ENCODE data around the gene NEU2.

- TF ChIP-seq POLR2AphosphoS5 (IDR thresholded peaks at IDR 0.05; ENCODE audit: low read depth, low read length), result no peak
- no peak for TF ChIP-seq POLR2A (IDR thresholded peaks at IDR 0.05; ENCODE audit: borderline replicate concordance, extremely low read depth, insufficient read depth, insufficient read length)
- no peak for TF ChIP-seq CTCF (IDR thresholded peaks at IDR 0.05 in 2 of 3, conservative IDR thresholded peaks at IDR 0.05 in 1 of 3; ENCODE audit: borderline replicate concordance in 1 of 3, insufficient read depth in 1 of 3, low read depth in 2 of 3, low read length in 2 of 3)
- no peak for TF ChIP-seq EZH2phosphoT487 (IDR thresholded peaks at IDR 0.05; ENCODE audit: borderline replicate concordance)
- TF ChIP-seq CEBPB (IDR thresholded peaks at IDR 0.05; ENCODE audit: low read depth), result no peak
- TF ChIP-seq EZH2 (IDR thresholded peaks at IDR 0.05), result no peak
- TF ChIP-seq ZNF274 (IDR thresholded peaks at IDR 0.05; ENCODE audit: low read depth, low read length), result no peak
- no peak for TF ChIP-seq RAD21 (IDR thresholded peaks at IDR 0.05; ENCODE audit: low read depth)
- TF ChIP-seq ELF1 (IDR thresholded peaks at IDR 0.05; ENCODE audit: borderline replicate concordance, low read depth), result no peak
- TF ChIP-seq MAX (IDR thresholded peaks at IDR 0.05), result no peak
- TF ChIP-seq ATF3 (IDR thresholded peaks at IDR 0.05), result no peak
- no peak for TF ChIP-seq YY1 (IDR thresholded peaks at IDR 0.05; ENCODE audit: extremely low read depth, insufficient replicate concordance, low read depth, low read length)
- no peak for TF ChIP-seq SIN3A (IDR thresholded peaks at IDR 0.05; ENCODE audit: low read depth)
- TF ChIP-seq SRF (IDR thresholded peaks at IDR 0.05; ENCODE audit: low read depth), result no peak
These were observed 19.4 kb upstream of the NEU2 start, which contains the start of gene NGEF for GRCh38 chr2:233013027-233013461.

Measured in HCT116 (cell line).